Measurements from ENCODE around the gene GTF2A2.

The GTF2A2 gene

DNA sequence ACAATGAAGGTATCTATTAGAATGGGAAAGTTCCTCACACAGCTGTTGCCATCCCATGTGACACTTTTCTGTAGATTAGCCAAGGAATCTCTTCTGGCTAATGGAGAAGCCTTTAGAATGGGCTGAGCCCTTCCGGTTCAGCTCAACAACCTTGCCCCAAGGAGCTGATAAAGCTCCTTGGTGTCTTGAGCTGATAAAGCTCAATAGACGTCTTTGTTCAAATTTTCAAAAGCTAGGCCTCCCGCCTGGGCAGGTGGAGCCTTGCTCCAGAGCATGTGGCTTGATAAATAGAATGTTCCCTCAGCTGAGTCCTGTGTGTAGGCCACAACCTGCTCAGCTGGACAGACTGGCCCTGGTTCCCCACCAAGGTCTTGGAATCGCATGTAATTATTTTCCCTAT, 39.0 kb upstream of the GTF2A2 start:
- no peak for TF ChIP-seq CTCF (IDR thresholded peaks at IDR 0.05; ENCODE audit: control extremely low read depth, extremely low read depth, low read depth, missing control alignments)
- DNase-seq (ENCODE audit: extremely low spot score), result no peak
- ChIA-PET POLR2A (no interaction called here), CTCF (interaction anchor here (1.3 to 1.4 kb wide), 2 partner anchors 26 to 29 kb away, joined by 3 read pairs; no protein-coding TSS in a partner anchor)

DNA sequence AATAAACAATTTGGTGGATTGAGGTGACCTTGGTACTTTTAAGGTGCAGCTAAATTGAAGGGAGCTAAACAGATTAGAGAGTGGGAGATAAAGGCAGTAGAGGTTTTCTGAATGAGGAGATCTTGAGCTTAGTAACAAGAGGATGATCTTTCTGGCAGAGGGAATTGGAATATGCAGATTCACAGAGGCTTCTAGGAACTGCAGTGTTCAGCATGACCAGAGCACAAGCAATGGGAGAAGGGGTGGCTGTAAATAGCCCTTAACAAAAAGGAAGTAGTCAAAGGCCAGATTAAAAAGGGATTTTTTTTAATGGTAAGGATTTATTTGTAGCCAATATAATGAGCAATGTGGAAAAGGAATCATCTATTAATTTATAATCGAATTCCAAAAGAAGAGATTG, 37.5 kb upstream of the GTF2A2 start:
- ChIA-PET CTCF (interaction anchor here (0.8 kb wide), 1 partner anchor 631 kb away, joined by 3 read pairs; no protein-coding TSS in a partner anchor), POLR2A (no interaction called here)
- DNase-seq (ENCODE audit: extremely low spot score), result no peak
- TF ChIP-seq CTCF (IDR thresholded peaks at IDR 0.05; ENCODE audit: control extremely low read depth, extremely low read depth, low read depth, missing control alignments), result no peak

DNA sequence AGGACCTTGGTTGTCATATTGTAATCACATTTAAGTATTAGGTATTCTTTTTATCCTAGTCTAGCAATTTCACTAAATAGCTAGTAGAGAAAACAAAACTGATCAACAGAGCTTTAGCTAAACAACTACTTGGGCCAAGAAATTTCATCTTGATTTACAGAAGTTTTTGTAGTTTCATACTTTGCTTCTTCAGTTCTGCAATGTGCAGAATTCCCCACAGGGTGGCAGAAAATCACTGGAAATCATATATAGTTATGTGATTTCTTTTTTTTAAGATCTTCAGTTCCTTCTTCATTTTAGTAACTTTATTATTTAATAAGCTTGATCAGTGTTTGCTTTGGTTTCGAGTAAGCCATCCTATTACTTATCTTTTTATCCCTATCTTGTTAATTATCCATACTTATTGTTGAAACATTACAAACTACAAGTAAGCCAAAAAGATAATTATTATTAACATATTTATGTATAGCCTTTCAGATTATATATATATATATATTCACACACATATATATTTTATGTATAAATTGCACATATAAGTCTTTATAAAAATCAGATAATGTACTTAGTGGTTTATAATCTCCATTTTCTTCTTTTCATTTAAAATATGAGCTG, 34.0 kb upstream of the GTF2A2 start:
- DNase-seq (ENCODE audit: extremely low spot score), result peak; percentile 35
- CTCF ChIA-PET, result interaction anchor here (0.6 to 4.5 kb wide), 16 partner anchors 9 to 956 kb away, joined by 3 to 34 read pairs (median 4); no protein-coding TSS in a partner anchor
- POLR2A ChIA-PET, result interaction anchor here (0.6 kb wide), 1 partner anchor 766 kb away, joined by 5 read pairs; no protein-coding TSS in a partner anchor
- peak; percentile 58 for TF ChIP-seq CTCF (IDR thresholded peaks at IDR 0.05; ENCODE audit: control extremely low read depth, extremely low read depth, low read depth, missing control alignments)

- ChIA-PET POLR2A (interaction anchor here (0.6 to 0.8 kb wide), 5 partner anchors 9 to 1188 kb away, joined by 3 to 6 read pairs (median 4); partner anchors contain the start of gene GTF2A2), CTCF (interaction anchor here (0.9 to 4.5 kb wide), 7 partner anchors 21 to 1227 kb away, joined by 3 to 34 read pairs (median 4); partner anchors contain the start of gene GTF2A2)
- no peak for TF ChIP-seq CTCF (IDR thresholded peaks at IDR 0.05; ENCODE audit: control extremely low read depth, extremely low read depth, low read depth, missing control alignments)
- DNase-seq (ENCODE audit: extremely low spot score), result no peak
Measured at GRCh38 chr15:59689626-59690236, 32.4 kb upstream of the GTF2A2 start.

GRCh38 chr15:59688782-59689625, 31.7 kb upstream of the GTF2A2 start, which contains the start of gene BNIP2:
TSS of gene BNIP2 (minus strand) at chr15:59689320. CDS start at chr15:59682457, 6,863 bp downstream.
- ChIA-PET POLR2A (interaction anchor here (0.6 to 0.8 kb wide), 5 partner anchors 12 to 277 kb away, joined by 3 to 6 read pairs (median 3); partner anchors contain the start of gene GTF2A2), CTCF (interaction anchor here (0.9 to 4.5 kb wide), 6 partner anchors 32 to 1228 kb away, joined by 3 to 34 read pairs (median 3); partner anchors contain the start of gene GTF2A2)
- no peak for TF ChIP-seq CTCF (IDR thresholded peaks at IDR 0.05; ENCODE audit: control extremely low read depth, extremely low read depth, low read depth, missing control alignments)
- DNase-seq (ENCODE audit: extremely low spot score), result peak; percentile 93

- DNase-seq (ENCODE audit: extremely low spot score), result peak; percentile 12
- POLR2A ChIA-PET, result interaction anchor here (0.6 kb wide), 1 partner anchor 32 kb away, joined by 3 read pairs; no protein-coding TSS in a partner anchor
- CTCF ChIA-PET, result interaction anchor here (1.0 to 1.4 kb wide), 3 partner anchors 39 to 637 kb away, joined by 3 read pairs; no protein-coding TSS in a partner anchor
- no peak for TF ChIP-seq CTCF (IDR thresholded peaks at IDR 0.05; ENCODE audit: control extremely low read depth, extremely low read depth, low read depth, missing control alignments)
Measured at GRCh38 chr15:59688423-59688781, 31.1 kb upstream of the GTF2A2 start.
